ENCODE data around the gene ZBTB12. TPM values are rescaled to one million over a fixed set of nuclear protein-coding genes. Genes with fewer than 3 reads are reported as not detected.

ZBTB12 gene
- total and polyA plus RNA-seq, 4 donors = 2.8 to 7.3 (median 5.2) TPM

- DNase-seq = no peak
- no peak for ATAC-seq (ENCODE audit: insufficient read depth, low FRiP score)
- TF ChIP-seq, protein P1, sequence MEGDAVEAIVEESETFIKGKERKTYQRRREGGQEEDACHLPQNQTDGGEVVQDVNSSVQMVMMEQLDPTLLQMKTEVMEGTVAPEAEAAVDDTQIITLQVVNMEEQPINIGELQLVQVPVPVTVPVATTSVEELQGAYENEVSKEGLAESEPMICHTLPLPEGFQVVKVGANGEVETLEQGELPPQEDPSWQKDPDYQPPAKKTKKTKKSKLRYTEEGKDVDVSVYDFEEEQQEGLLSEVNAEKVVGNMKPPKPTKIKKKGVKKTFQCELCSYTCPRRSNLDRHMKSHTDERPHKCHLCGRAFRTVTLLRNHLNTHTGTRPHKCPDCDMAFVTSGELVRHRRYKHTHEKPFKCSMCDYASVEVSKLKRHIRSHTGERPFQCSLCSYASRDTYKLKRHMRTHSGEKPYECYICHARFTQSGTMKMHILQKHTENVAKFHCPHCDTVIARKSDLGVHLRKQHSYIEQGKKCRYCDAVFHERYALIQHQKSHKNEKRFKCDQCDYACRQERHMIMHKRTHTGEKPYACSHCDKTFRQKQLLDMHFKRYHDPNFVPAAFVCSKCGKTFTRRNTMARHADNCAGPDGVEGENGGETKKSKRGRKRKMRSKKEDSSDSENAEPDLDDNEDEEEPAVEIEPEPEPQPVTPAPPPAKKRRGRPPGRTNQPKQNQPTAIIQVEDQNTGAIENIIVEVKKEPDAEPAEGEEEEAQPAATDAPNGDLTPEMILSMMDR (IDR thresholded peaks at IDR 0.05; ENCODE audit: control extremely low read depth, extremely low read depth) = no peak
- Histone ChIP-seq H3K4me1 (ENCODE audit: control insufficient read depth in 5 of 5, insufficient read depth in 5 of 5, low read length in 5 of 5) (peaks cover 0 to 6% (median 0%) of the 10 kb centered on the region in 5 donors), H3K9ac (ENCODE audit: insufficient read depth in 1 of 2, low read length in 2 of 2) (no peak overlapping the region), H3K27ac (ENCODE audit: low read depth in 1 of 2, low read length in 1 of 2) (no peak overlapping the region), H3K4me3 (no peak overlapping the region), H3K9me3 (ENCODE audit: control insufficient read depth in 4 of 4, insufficient read depth in 3 of 4, low read length in 3 of 4) (no peaks in the 10 kb centered on the region), H3K36me3 (ENCODE audit: control insufficient read depth in 4 of 4, insufficient read depth in 4 of 4, low read length in 4 of 4) (peaks cover 3 to 52% (median 25%) of the 10 kb centered on the region in 4 donors), H3K27me3 (ENCODE audit: control insufficient read depth in 3 of 3, insufficient read depth in 3 of 3, low read length in 2 of 3) (no peaks in the 10 kb centered on the region)
- WGBS, 2 donors = 90 to 93% methylated on average over 9 of the region's 9 CpGs
Measured at GRCh38 chr6:31881136-31881859, 20.6 kb downstream of the ZBTB12 start.

GRCh38 chr6:31880616-31881015 is 21.3 kb downstream of the ZBTB12 start:
- peaks cover 0 to 6% (median 0%) of the 10 kb centered on the region in 5 donors for H3K4me1 ChIP-seq (ENCODE audit: control insufficient read depth in 5 of 5, insufficient read depth in 5 of 5, low read length in 5 of 5)
- H3K27ac ChIP-seq (ENCODE audit: low read depth in 1 of 2, low read length in 1 of 2) = no peak overlapping the region
- peaks cover 2 to 52% (median 25%) of the 10 kb centered on the region in 4 donors for H3K36me3 ChIP-seq (ENCODE audit: control insufficient read depth in 4 of 4, insufficient read depth in 4 of 4, low read length in 4 of 4)
- no peaks in the 10 kb centered on the region for H3K9me3 ChIP-seq (ENCODE audit: control insufficient read depth in 4 of 4, insufficient read depth in 3 of 4, low read length in 3 of 4)
- H3K27me3 ChIP-seq (ENCODE audit: control insufficient read depth in 3 of 3, insufficient read depth in 3 of 3, low read length in 2 of 3) = no peaks in the 10 kb centered on the region
- no peak overlapping the region for H3K9ac ChIP-seq (ENCODE audit: insufficient read depth in 1 of 2, low read length in 2 of 2)
- WGBS, 2 donors = 89 to 92% methylated on average over 10 of the region's 10 CpGs
- ATAC-seq (ENCODE audit: insufficient read depth, low FRiP score) (no peak), DNase-seq (no peak)
- TF ChIP-seq, protein P1 (IDR thresholded peaks at IDR 0.05; ENCODE audit: control extremely low read depth, extremely low read depth) = no peak
- H3K4me3 ChIP-seq = no peak overlapping the region

GRCh38 chr6:31879901-31880300 is 22.0 kb downstream of the ZBTB12 start:
- TF ChIP-seq, protein P1 (IDR thresholded peaks at IDR 0.05; ENCODE audit: control extremely low read depth, extremely low read depth) = no peak
- ATAC-seq (ENCODE audit: insufficient read depth, low FRiP score) (no peak), DNase-seq (no peak)
- no peak overlapping the region for H3K9ac ChIP-seq (ENCODE audit: insufficient read depth in 1 of 2, low read length in 2 of 2)
- H3K9me3 ChIP-seq (ENCODE audit: control insufficient read depth in 4 of 4, insufficient read depth in 3 of 4, low read length in 3 of 4) = no peaks in the 10 kb centered on the region
- WGBS, 2 donors = 73 to 86% methylated on average over 10 of the region's 10 CpGs
- peaks cover 2 to 48% (median 24%) of the 10 kb centered on the region in 4 donors for H3K36me3 ChIP-seq (ENCODE audit: control insufficient read depth in 4 of 4, insufficient read depth in 4 of 4, low read length in 4 of 4)
- no peaks in the 10 kb centered on the region for H3K27me3 ChIP-seq (ENCODE audit: control insufficient read depth in 3 of 3, insufficient read depth in 3 of 3, low read length in 2 of 3)
- H3K4me1 ChIP-seq (ENCODE audit: control insufficient read depth in 5 of 5, insufficient read depth in 5 of 5, low read length in 5 of 5) = peaks cover 0 to 6% (median 0%) of the 10 kb centered on the region in 5 donors
- H3K4me3 ChIP-seq = no peak overlapping the region
- no peak overlapping the region for H3K27ac ChIP-seq (ENCODE audit: low read depth in 1 of 2, low read length in 1 of 2)

Measured in lung (tissue), 12 donors.